OCI-LY7 (cell line): Measurements from ENCODE around the gene SASH1. TPM values are rescaled to one million over a fixed set of nuclear protein-coding genes. Genes with fewer than 3 reads are reported as not detected.

ENCODE experiments used
- BruUV-seq: library from RNA; stranded (reverse); fragments of 400-500 nt; replicated peaks from 2 replicates; lab custom pipeline; 2021; lab: Mats Ljungman, UMichigan
- CTCF ChIA-PET: fragments of 300-600 bp; sonication (Branson Sonifier 250); formaldehyde crosslinking; loops from one replicate; lab custom pipeline; 2022; ENCODE audit warnings: antibody characterized with exemption; ENCODE audit not compliant: unreplicated experiment; lab: Charles Lee
- POLR2A ChIA-PET: fragments of 300-600 bp; sonication (Branson Sonifier 250); formaldehyde crosslinking; loops from one replicate; lab custom pipeline; 2022; ENCODE audit warnings: antibody characterized with exemption; lab: Charles Lee
- DNase-seq: peaks from one replicate; pipeline ENCODE4 v3.0.0-alpha.2; 2015; ENCODE audit warnings: low spot score
- H2AFZ ChIP-seq: fragments of 200-600 bp; sonication (generic), shearing (Covaris generic); 2 replicates; pipeline ENCODE4 v1.6.1; 2014; ENCODE audit warnings: mild to moderate bottlenecking, antibody characterized with exemption, low read length, moderate library complexity
- H3K27ac ChIP-seq: fragments of 200-600 bp; sonication (generic); 2 replicates; pipeline ENCODE4 v1.5.1; 2014; ENCODE audit warnings: mixed run types, low read depth, mild to moderate bottlenecking, moderate library complexity, low read length, inconsistent platforms; ENCODE audit not compliant: poor library complexity, severe bottlenecking
- H3K36me3 ChIP-seq: fragments of 200-600 bp; sonication (generic); 2 replicates; pipeline ENCODE4 v1.6.1; 2014; ENCODE audit warnings: mild to moderate bottlenecking, antibody characterized with exemption, low read length, moderate library complexity, mixed read lengths; ENCODE audit not compliant: insufficient read depth
- H3K4me1 ChIP-seq: fragments of 200-600 bp; sonication (generic); 2 replicates; pipeline ENCODE4 v1.5.1; 2014; ENCODE audit warnings: mild to moderate bottlenecking, low read length; ENCODE audit not compliant: insufficient read depth, poor library complexity, severe bottlenecking
- H3K4me2 ChIP-seq: fragments of 200-600 bp; sonication (generic); 2 replicates; pipeline ENCODE4 v1.6.1; 2014; ENCODE audit warnings: mild to moderate bottlenecking, low read length
- H3K4me3 ChIP-seq: fragments of 200-600 bp; sonication (generic); 2 replicates; pipeline ENCODE4 v1.5.1; 2014; ENCODE audit warnings: mild to moderate bottlenecking, low read depth, low read length; ENCODE audit not compliant: poor library complexity, severe bottlenecking
- H3K79me2 ChIP-seq: fragments of 200-600 bp; sonication (generic); 2 replicates; pipeline ENCODE4 v1.6.1; 2016; ENCODE audit warnings: low read depth, mild to moderate bottlenecking, low read length, moderate library complexity, mixed read lengths; ENCODE audit not compliant: insufficient read depth
- H3K9me2 ChIP-seq: fragments of 200-600 bp; sonication (generic); 2 replicates; pipeline ENCODE4 v1.6.1; 2016; ENCODE audit warnings: mild to moderate bottlenecking, low read length, mixed read lengths; ENCODE audit not compliant: insufficient read depth
- H3K9me3 ChIP-seq: fragments of 200-600 bp; sonication (generic); 2 replicates; pipeline ENCODE4 v1.6.1; 2014; ENCODE audit warnings: mild to moderate bottlenecking, mixed run types, low read length, mixed read lengths
- H4K20me1 ChIP-seq: fragments of 200-600 bp; sonication (generic); 2 replicates; pipeline ENCODE4 v1.6.1; 2014; ENCODE audit warnings: mild to moderate bottlenecking, antibody characterized with exemption, low read length, moderate library complexity, mixed read lengths; ENCODE audit not compliant: insufficient read depth
- CTCF ChIP-seq: fragments of 200-600 bp; sonication (generic); conservative IDR thresholded peaks from 2 replicates; pipeline ENCODE4 v1.5.1; 2014; ENCODE audit warnings: mild to moderate bottlenecking, antibody characterized with exemption, low read length, moderate library complexity, mixed read lengths
- EZH2phosphoT487 ChIP-seq: fragments of 200-600 bp; sonication (generic); IDR thresholded peaks from 2 replicates; pipeline ENCODE4 v1.6.1; 2018; ENCODE audit warnings: low read depth, borderline replicate concordance, mild to moderate bottlenecking, mixed run types, antibody characterized with exemption, low read length, moderate library complexity, mixed read lengths
- intact Hi-C: fragments of 100-400 bp; cut with micrococcal nuclease; formaldehyde crosslinking; loops from one replicate; pipeline ENCODE4 v1.10.0; 2022; ENCODE audit not compliant: unreplicated experiment
- total RNA-seq, 2 experiments: library from RNA; depleted of rRNA in 1 of 2; stranded (reverse); fragments of >200 nt in 1 of 2; shearing (Covaris generic) in 1 of 2; gene quantifications; 2 replicates each; pipeline ENCODE4 v1.2.3, GENCODE V29; 2014 to 2022

The SASH1 gene
- total RNA-seq, 2 experiments from 2014 or later: not detected

- Histone ChIP-seq H3K4me3 (no peak overlapping the region), H3K27ac (no peak overlapping the region), H3K9me2 (no peaks in the 10 kb centered on the region), H2AFZ (no peak overlapping the region), H4K20me1 (no peaks in the 10 kb centered on the region), H3K9me3 (no peaks in the 10 kb centered on the region), H3K4me2 (no peak overlapping the region), H3K79me2 (no peaks in the 10 kb centered on the region), H3K36me3 (no peaks in the 10 kb centered on the region), H3K4me1 (no peaks in the 10 kb centered on the region)
- BruUV-seq: no TSS peak
- TF ChIP-seq CTCF: no peak
- no peak for TF ChIP-seq EZH2phosphoT487
- intact Hi-C loops: no loop called here
- ChIA-PET POLR2A (interaction anchor here (0.6 to 0.7 kb wide), 2 partner anchors 13 to 34 kb away, joined by 3 read pairs; no protein-coding TSS in a partner anchor), CTCF (no interaction called here)
- no peak for DNase-seq
These were observed 64.1 kb downstream of the SASH1 start for GRCh38 chr6:148406579-148407371.

GRCh38 chr6:148407372-148407771, 64.7 kb downstream of the SASH1 start:
- H4K20me1 ChIP-seq: no peaks in the 10 kb centered on the region
- H3K4me2 ChIP-seq: no peak overlapping the region
- no peak overlapping the region for H3K4me3 ChIP-seq
- no peak overlapping the region for H3K27ac ChIP-seq
- no peaks in the 10 kb centered on the region for H3K36me3 ChIP-seq
- ChIA-PET CTCF (no interaction called here), POLR2A (interaction anchor here (0.7 kb wide), 1 partner anchor 35 kb away, joined by 3 read pairs; no protein-coding TSS in a partner anchor)
- intact Hi-C loops: no loop called here
- no peak overlapping the region for H2AFZ ChIP-seq
- no peaks in the 10 kb centered on the region for H3K9me3 ChIP-seq
- no peaks in the 10 kb centered on the region for H3K4me1 ChIP-seq
- no peak for DNase-seq
- no peaks in the 10 kb centered on the region for H3K79me2 ChIP-seq
- TF ChIP-seq CTCF (no peak), EZH2phosphoT487 (no peak)
- H3K9me2 ChIP-seq: no peaks in the 10 kb centered on the region
- no TSS peak for BruUV-seq
